GM19043 (cell line): ENCODE measurements around the gene CNIH3.

Source experiments
- ATAC-seq: cut with Tn5 transposase; IDR thresholded peaks from one replicate; pipeline ENCODE4 v1.9.1; 2021; ENCODE audit warnings: low read depth; ENCODE audit not compliant: unreplicated experiment

The CNIH3 gene

GRCh38 chr1:224613486-224613885 is 2.6 kb upstream of the CNIH3 start:
- no peak for ATAC-seq

- ATAC-seq, result no peak
Measured at GRCh38 chr1:224616756-224617409, 766 bp downstream of the CNIH3 start.

- no peak for ATAC-seq
Measured at GRCh38 chr1:224617410-224618355, 1.6 kb downstream of the CNIH3 start.

GRCh38 chr1:224619209-224619608 is 3.1 kb downstream of the CNIH3 start:
- no peak for ATAC-seq

- ATAC-seq, result no peak
Measured at GRCh38 chr1:224620105-224620504, 4.0 kb downstream of the CNIH3 start.

GRCh38 chr1:224621813-224622682 is 5.9 kb downstream of the CNIH3 start:
- ATAC-seq, result no peak

- ATAC-seq, result no peak
Measured at GRCh38 chr1:224622831-224623230, 6.7 kb downstream of the CNIH3 start.

GRCh38 chr1:224623310-224623714 is 7.2 kb downstream of the CNIH3 start:
- no peak for ATAC-seq

GRCh38 chr1:224623743-224624333 is 7.7 kb downstream of the CNIH3 start:
- ATAC-seq, result peak; percentile 96

- no peak for ATAC-seq
Measured at GRCh38 chr1:224624432-224624831, 8.3 kb downstream of the CNIH3 start.

GRCh38 chr1:224626042-224626441 is 9.9 kb downstream of the CNIH3 start:
- ATAC-seq, result no peak

- ATAC-seq, result no peak
Measured at GRCh38 chr1:224629965-224630364, 13.8 kb downstream of the CNIH3 start.

GRCh38 chr1:224631462-224632115 is 15.5 kb downstream of the CNIH3 start:
- no peak for ATAC-seq

GRCh38 chr1:224632381-224632871 is 16.3 kb downstream of the CNIH3 start:
- ATAC-seq, result no peak

- ATAC-seq, result no peak
Measured at GRCh38 chr1:224632921-224633321, 16.8 kb downstream of the CNIH3 start.

GRCh38 chr1:224635356-224635755 is 19.2 kb downstream of the CNIH3 start:
- ATAC-seq, result no peak

GRCh38 chr1:224637515-224637914 is 21.4 kb downstream of the CNIH3 start:
- no peak for ATAC-seq

GRCh38 chr1:224637936-224638335 is 21.8 kb downstream of the CNIH3 start:
- no peak for ATAC-seq

- ATAC-seq, result no peak
Measured at GRCh38 chr1:224639426-224639975, 23.4 kb downstream of the CNIH3 start.
